Ectodermal cell (in vitro differentiated cells): ENCODE results near the gene TOPBP1.
"Not testable (repeated sequence)": the region's sequence is repeated elsewhere in the genome, so short reads cannot be mapped to it uniquely, and the experiment has no call there.

Source experiments
- H3K27ac ChIP-seq: 2 replicates; pipeline ENCODE4 v1.7.0; 2013; ENCODE audit warnings: mild to moderate bottlenecking, low read depth, low read length; ENCODE audit not compliant: insufficient read depth, poor library complexity, severe bottlenecking
- H3K27me3 ChIP-seq: 2 replicates; pipeline ENCODE4 v1.7.0; 2013; ENCODE audit warnings: mild to moderate bottlenecking, low read length; ENCODE audit not compliant: insufficient read depth, control insufficient read depth, poor library complexity, severe bottlenecking
- H3K36me3 ChIP-seq: one replicate; pipeline ENCODE4 v1.7.0; 2013; ENCODE audit warnings: low read length; ENCODE audit not compliant: control insufficient read depth, insufficient read depth
- H3K4me1 ChIP-seq: one replicate; pipeline ENCODE4 v1.7.0; 2013; ENCODE audit warnings: low read length; ENCODE audit not compliant: control insufficient read depth, insufficient read depth
- H3K4me3 ChIP-seq: 2 replicates; pipeline ENCODE4 v1.7.0; 2013; ENCODE audit warnings: low read depth, low read length, control low read depth; ENCODE audit not compliant: insufficient read depth
- H3K9me3 ChIP-seq: 2 replicates; pipeline ENCODE4 v1.7.0; 2013; ENCODE audit warnings: mild to moderate bottlenecking, low read length, moderate library complexity; ENCODE audit not compliant: control insufficient read depth
- WGBS, 2 experiments: methylation state at CpG; one replicate each; pipeline ENCODE4 v1.1.7; 2013; ENCODE audit warnings: missing lambda C conversion rate in 2 of 2; 5-methylcytosine and 5-hydroxymethylcytosine counted together

TOPBP1 gene

DNA sequence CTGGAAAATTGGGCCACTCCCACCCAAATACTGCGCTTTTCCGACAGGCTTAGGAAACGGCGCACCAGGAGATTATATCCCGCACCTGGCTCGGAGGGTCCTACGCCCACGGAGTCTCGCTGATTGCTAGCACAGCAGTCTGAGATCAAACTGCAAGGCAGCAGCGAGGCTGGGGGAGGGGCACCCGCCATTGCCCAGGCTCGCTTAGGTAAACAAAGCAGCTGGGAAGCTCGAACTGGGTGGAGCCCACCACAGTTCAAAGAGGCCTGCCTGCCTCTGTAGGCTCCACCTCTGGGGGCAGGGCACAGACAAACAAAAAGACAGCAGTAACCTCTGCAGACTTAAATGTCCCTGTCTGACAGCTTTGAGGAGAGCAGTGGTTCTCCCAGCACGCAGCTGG lies 110.2 kb downstream of the TOPBP1 start:
- H3K4me1 ChIP-seq, H3K27me3 ChIP-seq, H3K9me3 ChIP-seq, H3K27ac ChIP-seq, H3K36me3 ChIP-seq, H3K4me3 ChIP-seq: not testable (repeated sequence)
- WGBS, 2 experiments = 98 to 100% methylated on average over 2 to 9 of the region's 14 CpGs
